GM12878 (cell line): ENCODE results near the gene SLC38A3.

Experiments
- ATF7 ChIP-seq: fragments of 450-650 bp; IDR thresholded peaks from 2 replicates; pipeline ENCODE4 v1.6.1; 2016; ENCODE audit warnings: low read depth, mild to moderate bottlenecking
- BHLHE40 ChIP-seq, 2 experiments: fragments of 450-650 bp in 1 of 2; IDR thresholded peaks; 2 replicates each; pipeline ENCODE4 v1.6.1; 2011 to 2017; ENCODE audit warnings: low read depth in 2 of 2, borderline replicate concordance in 1 of 2, improper control_type of control experiment in 1 of 2, low read length in 1 of 2, mild to moderate bottlenecking in 1 of 2
- CTCF ChIP-seq, 3 experiments: IDR thresholded peaks in 2 of 3; conservative IDR thresholded peaks in 1 of 3; 2 replicates each; pipeline ENCODE4 v1.5.1; 2011; ENCODE audit warnings: low read depth in 3 of 3, low read length in 3 of 3, mild to moderate bottlenecking in 3 of 3, control low read depth in 2 of 3, moderate library complexity in 2 of 3, inconsistent platforms in 1 of 3, mixed read lengths in 1 of 3; ENCODE audit not compliant: control insufficient read depth in 2 of 3, insufficient read depth in 1 of 3; ENCODE audit errors: extremely low read depth in 1 of 3
- GABPA ChIP-seq: IDR thresholded peaks from 2 replicates; pipeline ENCODE4 v1.6.1; 2014; ENCODE audit warnings: antibody characterized with exemption, low read depth, mild to moderate bottlenecking, inconsistent platforms
- KDM1A ChIP-seq: fragments of 200-600 bp; sonication (generic); IDR thresholded peaks from 2 replicates; pipeline ENCODE4 v1.6.1; 2016; ENCODE audit warnings: borderline replicate concordance
- POLR2A ChIP-seq: IDR thresholded peaks from 2 replicates; pipeline ENCODE4 v1.6.1; 2011; ENCODE audit warnings: low read depth, mild to moderate bottlenecking, low read length
- SIN3A ChIP-seq: IDR thresholded peaks from 2 replicates; pipeline ENCODE4 v1.6.1; 2012; ENCODE audit warnings: low read depth, low read length, improper control_type of control experiment
- SMC3 ChIP-seq: IDR thresholded peaks from 2 replicates; pipeline ENCODE4 v1.6.1; 2011; ENCODE audit warnings: low read length, improper control_type of control experiment, borderline replicate concordance
- SREBF2 ChIP-seq: IDR thresholded peaks from 2 replicates; pipeline ENCODE4 v1.6.1; 2012; ENCODE audit warnings: mild to moderate bottlenecking, low read length
- TCF12 ChIP-seq: IDR thresholded peaks from 2 replicates; pipeline ENCODE4 v1.6.1; 2011; ENCODE audit warnings: low read depth, mild to moderate bottlenecking, low read length
- TCF7 ChIP-seq: IDR thresholded peaks from 2 replicates; pipeline ENCODE4 v1.6.1; 2014; ENCODE audit warnings: antibody characterized with exemption, borderline replicate concordance
- ZNF24 ChIP-seq: fragments of 450-650 bp; IDR thresholded peaks from 2 replicates; pipeline ENCODE4 v1.6.1; 2017; ENCODE audit warnings: antibody characterized with exemption, mild to moderate bottlenecking

GRCh38 chr3:50245251-50245745 lies 40.2 kb downstream of the SLC38A3 start:
- TF ChIP-seq TCF7 (no peak), CTCF (IDR thresholded peaks at IDR 0.05 in 2 of 3, conservative IDR thresholded peaks at IDR 0.05 in 1 of 3; ENCODE audit: control insufficient read depth in 2 of 3, extremely low read depth in 1 of 3, insufficient read depth in 1 of 3, low read depth in 3 of 3, low read length in 3 of 3) (no peak), POLR2A (no peak), ATF7 (no peak), TCF12 (no peak), BHLHE40 (IDR thresholded peaks at IDR 0.05; ENCODE audit: borderline replicate concordance in 1 of 2, low read depth in 2 of 2, low read length in 1 of 2) (no peak), ZNF24 (no peak), KDM1A (no peak), GABPA (no peak), SREBF2 (no peak), SIN3A (no peak), SMC3 (no peak)
